Measurements from ENCODE around the gene DHFR2. TPM values are rescaled to one million over a fixed set of nuclear protein-coding genes. Genes with fewer than 3 reads are reported as not detected.

DHFR2 gene
- total and polyA plus RNA-seq, 4 donors = 2.3 to 3.9 (median 2.5) TPM

GRCh38 chr3:94071713-94072284, 9.1 kb upstream of the DHFR2 start:
- WGBS = 90% methylated on average over 4 of the region's 4 CpGs
- H3K27ac ChIP-seq (ENCODE audit: low read depth in 1 of 2, low read length in 2 of 2) = no peak overlapping the region
- peaks cover 0 to 3% (median 0%) of the 10 kb centered on the region in 4 donors for H3K4me1 ChIP-seq (ENCODE audit: control insufficient read depth in 4 of 4, insufficient read depth in 4 of 4, low read length in 3 of 4)
- H3K36me3 ChIP-seq (ENCODE audit: control insufficient read depth in 4 of 4, insufficient read depth in 3 of 4, low read depth in 1 of 4, low read length in 3 of 4) = peaks cover 2 to 11% (median 3%) of the 10 kb centered on the region in 4 donors
- no peak for TF ChIP-seq HNF4G (IDR thresholded peaks at IDR 0.05)
- TF ChIP-seq REST (IDR thresholded peaks at IDR 0.05) = no peak
- TF ChIP-seq TAF1 (conservative IDR thresholded peaks at IDR 0.05) = no peak
- no peak for TF ChIP-seq EGR1 (IDR thresholded peaks at IDR 0.05; ENCODE audit: low read depth in 2 of 2)
- TF ChIP-seq NR2F2 (IDR thresholded peaks at IDR 0.05) = no peak
- TF ChIP-seq ATF3 (IDR thresholded peaks at IDR 0.05) = no peak
- TF ChIP-seq RXRA (IDR thresholded peaks at IDR 0.05) = no peak
- no peak for TF ChIP-seq CTCF (IDR thresholded peaks at IDR 0.05; ENCODE audit: low read depth, low read length, missing input control)
- TF ChIP-seq SP1 (IDR thresholded peaks at IDR 0.05) = no peak
- TF ChIP-seq HNF4A (conservative IDR thresholded peaks at IDR 0.05) = no peak
- no peak for TF ChIP-seq YY1 (IDR thresholded peaks at IDR 0.05)
- no peak for DNase-seq (ENCODE audit: low spot score)
- no peaks in the 10 kb centered on the region for H3K9me3 ChIP-seq (ENCODE audit: control insufficient read depth in 4 of 4, low read length in 3 of 4)
- H3K9ac ChIP-seq (ENCODE audit: low read depth in 1 of 2, low read length in 2 of 2) = no peak overlapping the region
- H3K27me3 ChIP-seq (ENCODE audit: control insufficient read depth in 4 of 4, insufficient read depth in 4 of 4, low read length in 3 of 4) = no peaks in the 10 kb centered on the region
- H3K4me3 ChIP-seq (ENCODE audit: low read depth in 1 of 3, low read length in 3 of 3) = no peak overlapping the region

- 97% methylated on average over 6 of the region's 6 CpGs for WGBS
- Histone ChIP-seq H3K27ac (ENCODE audit: low read depth in 1 of 2, low read length in 2 of 2) (no peak overlapping the region), H3K4me1 (ENCODE audit: control insufficient read depth in 4 of 4, insufficient read depth in 4 of 4, low read length in 3 of 4) (peaks cover 0 to 3% (median 0%) of the 10 kb centered on the region in 4 donors), H3K27me3 (ENCODE audit: control insufficient read depth in 4 of 4, insufficient read depth in 4 of 4, low read length in 3 of 4) (no peaks in the 10 kb centered on the region), H3K4me3 (ENCODE audit: low read depth in 1 of 3, low read length in 3 of 3) (no peak overlapping the region), H3K36me3 (ENCODE audit: control insufficient read depth in 4 of 4, insufficient read depth in 3 of 4, low read depth in 1 of 4, low read length in 3 of 4) (peaks cover 2 to 8% (median 3%) of the 10 kb centered on the region in 4 donors), H3K9ac (ENCODE audit: low read depth in 1 of 2, low read length in 2 of 2) (no peak overlapping the region), H3K9me3 (ENCODE audit: control insufficient read depth in 4 of 4, low read length in 3 of 4) (no peaks in the 10 kb centered on the region)
- no peak for DNase-seq (ENCODE audit: low spot score)
- TF ChIP-seq FOXA1 (IDR thresholded peaks at IDR 0.05) (no peak), REST (IDR thresholded peaks at IDR 0.05) (no peak), HNF4A (conservative IDR thresholded peaks at IDR 0.05) (no peak), JUND (IDR thresholded peaks at IDR 0.05) (no peak), FOXA2 (IDR thresholded peaks at IDR 0.05) (no peak), GABPA (IDR thresholded peaks at IDR 0.05 in 1 of 2, conservative IDR thresholded peaks at IDR 0.05 in 1 of 2) (no peak), EGR1 (IDR thresholded peaks at IDR 0.05; ENCODE audit: low read depth in 2 of 2) (no peak), MAX (IDR thresholded peaks at IDR 0.05) (no peak), YY1 (IDR thresholded peaks at IDR 0.05) (no peak), SP1 (IDR thresholded peaks at IDR 0.05) (no peak), TAF1 (conservative IDR thresholded peaks at IDR 0.05) (no peak), RXRA (IDR thresholded peaks at IDR 0.05) (no peak), CTCF (IDR thresholded peaks at IDR 0.05; ENCODE audit: low read depth, low read length, missing input control) (no peak), ATF3 (IDR thresholded peaks at IDR 0.05) (no peak), RAD21 (IDR thresholded peaks at IDR 0.05) (no peak)
Measured at GRCh38 chr3:94070341-94070911, 7.7 kb upstream of the DHFR2 start.

All from liver (tissue), 9 donors.